Activated B cell treated with CpG ODN at 0.5 μM for 24 hours (primary cell): ENCODE measurements around the gene PSMB10. TPM values are rescaled to one million over a fixed set of nuclear protein-coding genes. Genes with fewer than 3 reads are reported as not detected.
A peak's percentile ranks its signal among the peaks of the same experiment; 100 is the strongest.
"Not testable (repeated sequence)": the region's sequence is repeated elsewhere in the genome, so short reads cannot be mapped to it uniquely, and the experiment has no call there.

Experiments used
- ATAC-seq: fragments of 200-7000 bp; cut with Tn5 transposase; one replicate; pipeline ENCODE4 v1.10.0; 2021; ENCODE audit warnings: low read depth, mild to moderate bottlenecking, moderate library complexity
- CTCF ChIA-PET: fragments of 350-600 bp; sonication (Branson Sonifier 250); formaldehyde crosslinking; loops from one replicate; lab custom pipeline; 2021; ENCODE audit warnings: antibody characterized with exemption; lab: Charles Lee
- POLR2A ChIA-PET: fragments of 350-600 bp; sonication (Branson Sonifier 250); formaldehyde crosslinking; loops from one replicate; lab custom pipeline; 2021; ENCODE audit warnings: antibody characterized with exemption; lab: Charles Lee
- DNase-seq: peaks from one replicate; pipeline ENCODE4 v3.0.0; 2022
- H3K27ac Mint-ChIP-seq: one replicate; pipeline ENCODE4 v1.8.0; 2020; ENCODE audit warnings: mixed read lengths
- H3K27me3 Mint-ChIP-seq: one replicate; pipeline ENCODE4 v1.8.0; 2021; ENCODE audit warnings: mixed read lengths
- H3K36me3 Mint-ChIP-seq: one replicate; pipeline ENCODE4 v1.8.0; 2021; ENCODE audit warnings: low read depth, mixed read lengths
- H3K4me1 Mint-ChIP-seq: one replicate; pipeline ENCODE4 v1.8.0; 2021; ENCODE audit warnings: mixed read lengths
- H3K4me3 Mint-ChIP-seq: one replicate; pipeline ENCODE4 v1.8.0; 2020; ENCODE audit warnings: mild to moderate bottlenecking, mixed read lengths
- H3K9me3 Mint-ChIP-seq: one replicate; pipeline ENCODE4 v1.8.0; 2020; ENCODE audit warnings: mixed read lengths
- CTCF ChIP-seq: fragments of 200-600 bp; IDR thresholded peaks from one replicate; pipeline ENCODE4 v1.8.0; 2022; ENCODE audit warnings: antibody characterized with exemption, mild to moderate bottlenecking
- intact Hi-C: fragments of 100-400 bp; cut with micrococcal nuclease; formaldehyde crosslinking; loops from one replicate; pipeline ENCODE4 v1.15.1; 2024
- total RNA-seq: library from RNA; stranded (reverse); gene quantifications from 2 replicates; pipeline ENCODE4 v1.2.3, GENCODE V29; 2022

Gene PSMB10
- total RNA-seq, 1 donor from 2014 or later, result 202 TPM

- ChIA-PET CTCF (interaction anchor here (0.6 to 2.9 kb wide), 11 partner anchors 9 to 258 kb away, joined by 3 to 15 read pairs (median 3); no protein-coding TSS in a partner anchor), POLR2A (interaction anchor here (1.0 to 1.4 kb wide), 2 partner anchors 9 to 43 kb away, joined by 3 read pairs; no protein-coding TSS in a partner anchor)
- Mint-ChIP-seq H3K27ac (peak overlapping the region; percentile 30), H3K9me3 (no peaks in the 10 kb centered on the region), H3K4me1 (peaks cover 27% of the 10 kb centered on the region), H3K27me3 (no peaks in the 10 kb centered on the region), H3K36me3 (peaks cover 17% of the 10 kb centered on the region), H3K4me3 (no peak overlapping the region)
- DNase-seq, result no peak
- intact Hi-C loops, result no loop called here
- no peak for TF ChIP-seq CTCF
- ATAC-seq, result no peak
Measured at GRCh38 chr16:67941469-67942199, 5.0 kb upstream of the PSMB10 start.

DNA sequence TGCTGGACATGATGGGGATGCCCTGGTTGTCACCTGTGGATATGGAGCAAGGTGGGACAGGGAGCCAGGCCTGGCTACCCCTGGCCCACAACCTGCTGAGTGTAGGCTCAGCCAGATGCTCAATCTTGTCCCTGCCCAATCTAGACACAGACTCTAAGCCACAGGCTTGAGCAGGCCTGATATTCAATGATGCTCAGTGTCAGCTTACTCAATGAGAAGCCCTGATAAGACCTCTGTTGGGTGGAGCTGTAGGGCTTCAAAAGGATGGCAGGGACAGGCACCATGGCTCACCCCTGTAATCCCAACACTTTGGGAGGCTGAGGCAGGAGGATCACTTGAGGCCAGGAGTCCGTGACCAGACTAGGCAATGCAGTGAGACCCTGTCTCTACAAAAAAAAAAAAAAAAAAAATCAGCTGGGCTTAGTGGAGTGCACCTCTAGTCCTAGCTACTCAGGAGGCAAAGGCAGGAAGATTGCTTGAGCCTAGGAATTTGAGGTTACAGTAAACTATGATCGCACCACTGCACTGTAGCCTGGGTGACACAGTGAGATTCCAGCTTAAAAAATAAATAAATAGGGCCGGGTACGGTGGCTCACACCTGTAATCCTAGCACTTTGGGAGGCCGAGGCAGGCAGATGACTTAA lies 3.9 kb upstream of the PSMB10 start:
- CTCF ChIA-PET, result interaction anchor here (0.6 to 2.9 kb wide), 5 partner anchors 45 to 257 kb away, joined by 3 to 15 read pairs (median 4); no protein-coding TSS in a partner anchor

DNA sequence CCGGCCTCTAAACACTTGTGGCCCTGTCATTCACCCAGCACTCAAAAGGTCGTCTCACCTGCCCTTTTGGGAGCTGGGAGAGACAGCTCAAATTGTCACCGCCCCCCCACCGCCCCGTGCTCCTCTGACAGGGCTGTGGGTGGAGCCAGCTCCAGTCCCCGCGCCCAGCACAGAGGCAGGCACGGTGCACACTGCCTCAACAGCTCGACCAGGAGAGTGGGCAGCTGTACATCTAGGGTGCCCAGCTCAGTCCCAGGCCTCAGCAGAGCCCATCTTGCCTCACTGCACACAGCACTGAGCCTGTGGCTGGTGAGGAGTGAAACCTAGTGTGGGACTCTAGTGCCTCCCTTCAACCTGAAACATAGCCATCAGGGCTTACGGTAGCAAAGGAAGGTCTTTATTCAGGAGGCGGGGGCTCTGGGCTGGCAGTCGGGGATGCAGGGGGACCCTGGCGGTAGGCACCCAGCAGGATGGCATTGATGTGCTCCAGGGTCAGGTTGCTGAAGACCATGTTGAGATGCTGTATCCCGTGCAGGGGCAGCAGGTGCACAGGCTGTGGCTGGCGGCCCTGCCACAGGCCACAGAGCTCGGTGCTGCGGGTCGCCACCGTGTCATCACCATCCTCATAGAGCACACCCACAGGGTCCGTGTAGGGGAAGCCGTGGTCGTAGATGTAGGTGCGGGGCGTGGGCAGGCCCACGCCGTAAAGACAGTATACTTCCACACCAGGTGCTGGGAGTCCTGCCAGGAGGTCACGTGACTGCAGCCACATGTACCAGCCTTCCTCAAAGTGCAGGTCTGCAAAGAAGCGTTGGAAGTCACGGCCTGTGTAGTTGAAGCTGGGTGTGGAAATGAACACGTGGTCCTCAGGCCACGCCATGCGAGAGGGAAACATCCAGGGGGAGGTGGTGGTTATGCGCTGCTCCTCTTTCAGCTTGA lies 3.1 kb upstream of the PSMB10 start:
- ATAC-seq (no peak), DNase-seq (no peak)
- peaks cover 37% of the 10 kb centered on the region for H3K4me1 Mint-ChIP-seq
- H3K27ac Mint-ChIP-seq, result peak overlapping the region; percentile 66
- peak overlapping the region; percentile 4 for H3K4me3 Mint-ChIP-seq
- ChIA-PET POLR2A (interaction anchor here (0.8 kb wide), 1 partner anchor 60 kb away, joined by 3 read pairs; no protein-coding TSS in a partner anchor), CTCF (interaction anchor here (1.5 to 2.9 kb wide), 3 partner anchors 47 to 101 kb away, joined by 4 to 15 read pairs (median 12); no protein-coding TSS in a partner anchor)
- TF ChIP-seq CTCF, result no peak
- intact Hi-C loops, result no loop called here
- peaks cover 22% of the 10 kb centered on the region for H3K36me3 Mint-ChIP-seq
- no peaks in the 10 kb centered on the region for H3K9me3 Mint-ChIP-seq
- H3K27me3 Mint-ChIP-seq, result no peaks in the 10 kb centered on the region

More for the DNA sequence above, 3.9 kb upstream of the PSMB10 start:
- POLR2A ChIA-PET, result interaction anchor here (0.6 to 0.8 kb wide), 2 partner anchors 60 to 104 kb away, joined by 3 read pairs; no protein-coding TSS in a partner anchor
- ATAC-seq (no peak), DNase-seq (no peak)
- Mint-ChIP-seq H3K27ac (peak overlapping the region; percentile 66), H3K4me3 (peak overlapping the region; percentile 4), H3K27me3 (no peaks in the 10 kb centered on the region), H3K36me3 (peaks cover 20% of the 10 kb centered on the region), H3K9me3 (no peaks in the 10 kb centered on the region), H3K4me1 (peaks cover 30% of the 10 kb centered on the region)
- intact Hi-C loops, result no loop called here
- TF ChIP-seq CTCF, result no peak

DNA sequence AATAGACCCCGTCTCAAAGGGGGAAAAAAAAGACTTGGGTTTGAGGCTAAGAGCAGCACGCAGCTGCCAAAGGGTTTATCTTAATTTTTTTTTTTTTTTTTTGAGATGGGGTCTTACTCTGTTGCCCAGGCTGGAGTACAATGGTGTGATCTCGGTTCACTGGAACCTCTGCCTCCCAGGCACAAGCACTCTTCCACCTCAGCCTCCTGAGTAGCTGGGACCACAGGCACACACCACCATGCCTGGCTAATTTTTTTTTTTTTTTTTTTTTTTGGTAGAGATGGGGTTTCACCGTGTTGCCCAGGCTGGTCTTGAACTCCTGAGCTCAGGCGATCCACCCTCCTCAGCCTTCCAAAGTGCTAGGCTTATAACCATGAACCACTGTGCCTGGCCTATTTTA lies 1.1 kb upstream of the PSMB10 start:
- not testable (repeated sequence) for H3K9me3 Mint-ChIP-seq, DNase-seq, H3K27me3 Mint-ChIP-seq, H3K4me3 Mint-ChIP-seq, H3K27ac Mint-ChIP-seq, ATAC-seq
- Mint-ChIP-seq H3K36me3 (peaks cover 40% of the 10 kb centered on the region), H3K4me1 (peaks cover 37% of the 10 kb centered on the region)
- CTCF ChIA-PET, result interaction anchor here (0.7 kb wide), 1 partner anchor 54 kb away, joined by 3 read pairs; no protein-coding TSS in a partner anchor
- intact Hi-C loops, result loop anchor here (2.0 kb wide), 1 partner anchor 269 kb away; no protein-coding TSS in a partner anchor
- POLR2A ChIA-PET, result interaction anchor here (0.6 to 3.4 kb wide), 4 partner anchors 30 to 121 kb away, joined by 4 to 28 read pairs (median 24); partner anchors contain the start of genes DDX28, DUS2 and SLC12A4
